Endometrial microvascular endothelial cells (primary cell): ENCODE measurements around the gene ATP10A. TPM values are rescaled to one million over a fixed set of nuclear protein-coding genes. Genes with fewer than 3 reads are reported as not detected.
"Not testable (repeated sequence)": the region's sequence is repeated elsewhere in the genome, so short reads cannot be mapped to it uniquely, and the experiment has no call there.

Experiments used
- in situ Hi-C: cut with HindIII; loops from 2 replicates; pipeline ENCODE4 v1.10.0; 2017; ENCODE audit warnings: low sequenced_read_pairs, low pct_unique_long_range_greater_than_20kb; ENCODE audit errors: inconsistent ontology term
- total RNA-seq: library from RNA; depleted of rRNA; stranded (reverse); fragments of >200 nt; gene quantifications from one replicate; pipeline ENCODE4 v1.2.3, GENCODE V29; 2015; ENCODE audit errors: inconsistent ontology term

The ATP10A gene
- total RNA-seq, 1 donor from 2014 or later: 0.09 TPM

DNA sequence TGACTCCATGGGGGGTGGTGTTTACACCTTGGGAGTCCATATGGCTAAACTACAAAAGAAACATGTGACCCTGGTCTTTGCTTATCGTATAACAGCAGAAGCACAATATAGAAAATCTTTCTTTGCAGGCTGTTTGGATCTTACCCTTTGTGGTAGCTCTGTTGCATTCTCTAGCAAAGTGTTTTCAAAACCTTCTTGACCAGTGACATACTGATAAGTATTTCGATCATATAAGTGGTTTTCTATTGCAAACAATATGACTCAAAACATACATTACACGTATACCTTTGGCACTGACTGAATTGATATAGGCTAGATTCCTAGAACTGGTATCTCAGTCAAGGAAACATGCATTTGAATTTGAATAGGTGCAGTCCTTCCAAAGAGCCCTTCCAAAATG lies 24.7 kb upstream of the ATP10A start:
- in situ Hi-C loops: no loop called here

DNA sequence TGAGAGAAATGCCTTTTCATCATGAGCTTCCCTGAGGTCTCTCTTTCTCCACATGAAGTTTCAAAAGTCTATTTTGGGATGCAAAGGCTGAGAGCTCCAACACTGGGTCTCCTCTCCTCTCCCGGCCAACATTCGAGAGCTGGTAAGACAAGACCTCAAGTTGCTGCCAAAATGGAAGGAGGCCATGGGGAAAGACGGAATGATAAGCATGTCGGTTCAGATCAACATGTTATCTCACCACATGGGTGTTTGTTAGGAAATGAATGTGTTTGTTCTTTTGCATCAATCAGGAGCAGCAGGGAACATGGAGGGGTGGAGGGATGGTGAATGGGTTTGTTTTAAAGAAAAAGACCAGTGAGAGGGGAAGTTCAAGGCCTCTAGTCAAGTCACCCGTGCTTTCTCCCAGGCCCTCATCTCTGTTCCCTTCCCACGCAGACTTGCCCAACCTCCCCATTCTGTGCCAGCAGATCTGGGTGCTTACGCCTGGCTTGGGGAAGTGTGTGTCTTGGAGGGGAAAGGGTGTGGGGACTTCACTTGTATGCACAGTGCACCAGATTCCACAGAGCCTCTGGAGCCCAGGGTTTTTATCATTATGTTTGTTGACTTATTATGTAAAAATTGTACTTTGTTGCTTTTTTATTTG lies 23.5 kb upstream of the ATP10A start:
- in situ Hi-C loops: no loop called here

DNA sequence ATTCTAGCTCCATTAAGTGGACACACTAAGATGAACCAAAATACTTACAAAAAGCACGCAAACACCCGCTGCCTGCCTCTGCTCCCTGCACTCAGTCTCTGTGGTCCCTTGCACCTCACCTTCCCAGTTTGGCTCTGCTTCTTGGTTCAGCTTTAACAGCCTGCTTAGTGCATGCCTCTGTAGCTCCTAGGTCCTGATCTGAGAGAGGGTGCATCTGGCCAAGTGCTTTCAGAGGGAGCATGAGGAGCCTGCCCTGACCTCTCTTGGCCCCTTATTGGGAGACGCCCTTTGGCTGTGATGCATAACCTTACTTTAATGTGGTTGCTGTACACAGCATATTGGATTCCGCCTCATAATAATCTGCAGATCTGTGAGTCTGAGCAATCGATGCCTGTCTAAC lies 21.2 kb upstream of the ATP10A start:
- in situ Hi-C loops: no loop called here

DNA sequence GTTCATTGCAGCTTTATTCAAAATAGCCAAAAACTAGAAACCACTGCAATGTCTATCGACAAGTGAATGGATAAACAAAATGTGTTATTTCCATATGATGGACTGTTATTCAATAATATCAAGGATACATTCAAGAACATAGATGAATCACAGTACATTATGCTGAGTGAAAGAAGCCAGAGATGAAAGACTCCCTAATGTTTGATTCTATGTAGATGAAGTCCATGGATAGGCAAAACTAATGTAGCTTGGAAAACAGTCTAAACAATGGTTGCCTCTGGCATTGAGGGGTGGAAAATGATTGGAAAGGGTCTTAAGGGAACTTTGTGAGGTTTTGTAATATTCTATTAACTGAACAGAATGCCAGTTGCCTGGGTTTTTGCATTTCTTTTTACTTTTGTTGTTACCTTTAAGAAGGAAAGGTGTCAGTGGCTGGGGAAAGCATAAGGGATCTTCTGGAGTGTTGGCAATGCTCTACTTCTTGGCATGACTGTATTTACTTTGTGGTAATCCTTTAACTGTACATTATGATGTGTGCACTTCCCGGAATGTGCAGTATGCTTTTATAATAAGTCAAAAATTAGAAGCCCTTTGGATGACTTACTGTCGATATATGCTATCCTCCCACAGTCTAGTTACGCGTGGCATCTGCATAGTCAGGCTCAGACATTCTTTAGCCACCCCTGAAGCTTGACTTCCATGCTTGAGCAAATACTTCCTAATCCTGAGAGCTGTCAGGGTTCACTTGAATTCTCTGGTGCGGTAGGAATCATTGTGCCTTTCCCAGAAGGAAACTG lies 20.5 kb upstream of the ATP10A start:
- in situ Hi-C loops: no loop called here

DNA sequence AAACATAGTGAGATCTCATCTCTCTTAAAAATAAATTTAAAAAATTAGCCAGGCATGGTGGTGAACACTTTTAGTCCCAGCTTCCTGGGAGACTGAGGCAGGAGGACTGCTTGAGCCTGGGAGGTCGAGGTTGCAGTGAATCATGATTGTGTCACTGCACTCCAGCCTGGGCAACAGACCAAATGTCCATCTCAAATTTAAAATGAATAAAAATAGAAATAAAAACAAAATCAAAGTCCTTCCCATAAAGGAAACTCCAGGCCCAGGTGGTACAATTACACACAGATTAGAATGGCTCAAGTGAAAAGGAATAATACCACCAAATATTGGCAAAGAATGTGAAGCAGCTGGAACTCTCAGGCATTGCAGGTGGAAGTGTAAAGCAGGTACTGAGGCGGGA lies 19.3 kb upstream of the ATP10A start:
- in situ Hi-C loops: no loop called here

DNA sequence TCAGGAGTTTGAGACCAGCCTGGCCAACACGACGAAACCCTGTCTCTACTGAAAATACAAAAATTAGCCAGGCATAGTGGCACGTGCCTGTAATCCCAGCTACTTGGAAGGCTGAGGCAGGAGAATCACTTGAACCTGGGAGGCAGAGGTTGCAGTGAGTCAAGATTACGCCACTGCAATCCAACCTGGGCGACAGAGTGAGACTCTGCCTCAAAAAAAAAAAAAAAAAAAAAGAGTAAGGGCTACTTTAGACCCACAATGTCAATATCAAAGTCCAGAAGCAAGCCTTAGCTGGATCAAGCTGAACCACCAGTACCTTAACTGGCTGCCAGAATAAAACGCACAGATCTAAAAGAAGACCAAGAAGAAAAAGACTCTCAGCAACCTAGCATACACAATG lies 17.8 kb upstream of the ATP10A start:
- in situ Hi-C loops: not testable (repeated sequence)

DNA sequence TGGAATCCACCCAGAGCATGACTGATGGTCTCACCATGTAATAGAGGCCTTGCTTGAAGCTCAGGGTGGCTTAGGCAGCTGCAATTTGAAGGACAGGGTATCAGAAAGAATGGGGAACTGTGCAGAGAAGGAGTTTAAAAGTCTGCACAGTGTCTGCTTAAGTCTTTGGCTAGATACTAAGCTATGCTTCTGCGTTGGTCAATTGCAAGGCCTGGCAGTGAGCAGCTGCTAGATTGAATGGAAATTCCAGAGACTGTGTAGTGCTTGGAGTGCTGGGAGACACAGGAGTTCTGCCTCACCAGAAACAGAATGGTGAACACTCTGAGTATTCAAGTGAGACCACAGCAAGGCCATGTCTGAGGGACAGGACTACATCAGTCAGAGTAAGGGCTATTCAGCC lies 17.3 kb upstream of the ATP10A start:
- in situ Hi-C loops: no loop called here

DNA sequence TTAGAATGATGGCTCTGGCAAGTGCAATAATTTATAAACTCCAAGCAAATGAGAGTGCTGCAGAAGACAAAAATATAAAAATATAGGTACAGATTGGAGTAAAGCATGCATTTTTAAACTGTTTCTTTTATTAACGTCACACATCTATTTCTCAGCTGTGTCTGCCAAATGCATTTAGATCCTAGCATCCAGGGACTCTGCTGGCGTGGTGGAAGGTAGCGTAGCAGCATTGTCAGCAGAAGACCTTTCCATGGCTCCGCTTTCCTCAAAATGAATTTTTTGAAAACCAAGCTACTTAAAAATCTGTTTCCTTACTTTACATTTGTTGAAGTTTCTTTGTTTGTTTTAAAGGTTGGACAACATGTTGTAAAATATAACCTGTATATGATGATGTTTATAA lies 16.3 kb upstream of the ATP10A start:
- in situ Hi-C loops: no loop called here

DNA sequence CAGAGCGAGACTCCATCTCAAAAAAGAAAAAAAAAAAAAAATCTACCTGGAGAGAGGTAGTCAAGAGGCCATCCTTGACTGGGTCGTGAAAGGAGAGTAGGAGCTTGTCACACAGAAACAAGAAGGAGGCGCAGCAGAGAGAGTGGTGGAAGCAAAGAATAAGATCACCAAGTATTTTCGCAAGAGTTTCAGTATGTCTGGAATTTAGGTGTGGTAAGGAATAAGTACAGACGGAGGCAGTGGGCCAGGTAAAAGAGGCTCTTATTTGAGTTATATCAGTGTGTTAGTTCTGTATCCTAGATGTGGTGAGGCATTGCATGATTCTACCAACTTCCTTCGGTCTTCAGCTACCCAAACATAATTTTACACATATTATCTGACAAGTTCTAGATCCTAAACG lies 14.6 kb upstream of the ATP10A start:
- in situ Hi-C loops: no loop called here

DNA sequence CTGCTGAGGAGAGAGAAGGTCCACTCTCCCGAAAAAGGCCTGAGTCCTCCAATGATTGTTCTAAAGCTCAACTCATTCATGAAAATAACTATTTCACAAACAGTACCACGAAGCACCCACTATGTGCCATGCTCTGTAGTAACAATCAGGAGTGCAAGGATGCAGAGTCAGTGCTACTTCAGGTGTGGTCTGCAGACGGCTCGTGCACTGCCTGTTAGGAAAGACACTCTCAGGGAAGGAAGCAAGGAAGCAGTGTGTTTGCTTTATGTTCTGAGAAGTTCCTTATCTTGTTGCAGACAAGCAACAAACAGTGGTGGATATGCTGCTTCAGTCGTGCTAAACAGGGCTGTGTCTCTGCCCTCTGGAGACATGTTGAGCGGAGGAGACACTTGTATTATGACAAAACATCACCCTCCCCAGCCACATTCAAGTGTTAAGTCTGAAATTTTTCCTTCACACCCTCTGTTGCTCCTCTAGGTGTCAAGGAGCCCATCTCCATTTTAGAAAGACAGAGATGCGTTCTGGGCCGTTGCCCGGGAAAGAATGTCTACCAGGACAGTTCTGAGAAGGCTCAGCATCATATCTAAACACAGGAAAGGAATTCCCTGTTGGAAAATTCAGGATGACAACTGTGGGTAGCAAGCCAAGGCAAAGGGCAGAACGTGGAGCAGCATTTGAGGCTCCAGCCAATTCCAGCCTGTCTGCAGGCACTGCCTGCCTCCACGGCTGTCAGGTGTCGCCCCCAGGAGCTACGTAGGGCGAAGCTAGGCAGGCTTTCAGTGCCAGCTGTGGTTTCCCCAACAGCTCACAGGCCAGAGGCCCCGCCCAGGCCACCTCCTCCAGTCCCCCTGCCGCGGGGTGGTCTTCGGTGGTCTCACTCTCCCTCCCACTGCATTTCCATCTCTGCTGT lies 13.4 kb upstream of the ATP10A start:
- in situ Hi-C loops: no loop called here

DNA sequence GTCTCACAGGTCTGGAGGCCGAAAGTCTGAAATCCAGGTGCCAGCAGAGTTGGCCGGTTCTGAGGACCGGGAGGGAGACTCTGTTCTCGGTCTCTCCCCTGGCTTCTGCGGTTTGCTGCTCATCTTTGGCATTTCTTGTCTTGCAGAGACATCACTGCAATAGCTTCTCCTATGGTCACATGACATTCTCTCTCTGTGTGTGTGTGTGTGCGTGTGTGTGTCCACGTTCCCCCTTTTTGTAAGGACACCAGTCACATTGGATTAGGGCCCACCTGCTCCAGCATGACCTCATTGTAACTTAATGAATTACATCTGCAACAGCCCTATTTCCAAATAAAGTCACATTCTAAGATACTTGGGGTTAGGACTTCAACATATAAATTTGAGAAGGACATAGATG lies 12.4 kb upstream of the ATP10A start:
- in situ Hi-C loops: no loop called here

DNA sequence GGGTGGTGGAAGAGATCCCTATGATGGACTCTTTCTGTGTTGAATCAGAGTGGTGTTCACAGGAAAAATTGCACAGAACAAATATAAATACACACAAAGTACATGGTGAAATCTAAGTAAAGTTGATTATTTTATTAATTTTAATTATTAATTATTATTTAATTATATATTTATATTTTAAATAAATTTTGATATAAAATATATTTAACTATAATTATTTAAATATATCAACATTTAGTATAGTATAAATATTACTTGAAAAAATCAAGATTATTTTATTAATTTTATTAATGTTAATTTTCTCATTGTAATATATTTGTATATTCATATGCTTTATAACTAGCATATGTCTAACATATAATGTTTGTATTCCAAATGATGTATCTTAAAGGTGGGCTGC lies 11.3 kb upstream of the ATP10A start:
- in situ Hi-C loops: no loop called here

DNA sequence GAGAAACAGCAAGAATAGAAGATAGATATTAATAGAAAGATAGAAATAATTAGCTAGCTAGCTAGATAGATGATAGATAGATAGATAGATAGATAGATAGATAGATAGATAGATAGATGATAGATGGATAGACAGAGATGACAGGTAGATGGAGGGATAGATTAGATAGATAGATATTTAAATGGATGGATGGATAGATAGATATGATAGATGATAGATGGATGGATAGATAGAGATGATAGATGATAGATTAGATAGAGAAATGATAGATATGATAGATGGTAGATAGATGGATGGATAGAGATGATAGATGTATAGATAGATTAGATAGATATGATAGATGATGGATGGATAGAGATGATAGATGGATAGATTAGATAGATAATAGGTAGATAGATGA lies 8.3 kb upstream of the ATP10A start:
- in situ Hi-C loops: no loop called here

DNA sequence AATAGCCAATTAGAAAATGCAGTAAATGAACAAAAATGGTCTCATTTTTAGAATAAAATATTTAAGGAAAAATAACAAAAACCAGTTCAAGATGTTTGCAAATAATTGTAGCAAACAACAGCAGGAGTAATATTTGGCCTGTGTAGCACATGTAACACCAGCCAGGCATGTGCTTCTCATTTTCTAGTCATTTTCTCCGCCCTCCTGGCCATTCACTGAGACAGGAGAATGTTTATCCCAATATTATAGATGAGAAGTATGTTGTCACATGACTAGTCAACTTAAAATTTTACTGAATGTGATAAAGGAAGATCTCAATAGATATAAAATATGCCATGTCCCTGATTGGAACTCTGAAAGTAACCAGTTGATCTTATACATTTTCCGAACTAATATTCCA lies 7.8 kb upstream of the ATP10A start:
- in situ Hi-C loops: no loop called here

DNA sequence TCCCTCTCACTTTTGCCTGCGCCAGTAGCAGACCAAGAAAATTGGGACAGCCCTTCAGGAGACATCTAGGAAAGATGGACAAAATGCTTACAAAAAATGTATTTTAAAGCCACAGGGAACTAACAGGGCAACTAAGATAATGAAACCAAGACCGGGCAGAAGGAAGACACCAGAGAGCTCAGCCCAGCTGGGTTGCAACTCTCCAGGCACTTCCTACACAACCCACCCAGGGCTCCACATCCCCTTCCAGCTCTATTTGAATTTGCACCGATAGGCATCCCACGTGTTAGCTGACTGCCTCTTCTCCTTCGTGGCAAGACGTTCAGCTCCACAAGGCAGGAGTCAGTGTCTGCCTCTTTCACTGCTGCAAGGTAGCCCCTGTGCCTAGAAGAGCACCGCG lies 6.6 kb upstream of the ATP10A start:
- in situ Hi-C loops: no loop called here

DNA sequence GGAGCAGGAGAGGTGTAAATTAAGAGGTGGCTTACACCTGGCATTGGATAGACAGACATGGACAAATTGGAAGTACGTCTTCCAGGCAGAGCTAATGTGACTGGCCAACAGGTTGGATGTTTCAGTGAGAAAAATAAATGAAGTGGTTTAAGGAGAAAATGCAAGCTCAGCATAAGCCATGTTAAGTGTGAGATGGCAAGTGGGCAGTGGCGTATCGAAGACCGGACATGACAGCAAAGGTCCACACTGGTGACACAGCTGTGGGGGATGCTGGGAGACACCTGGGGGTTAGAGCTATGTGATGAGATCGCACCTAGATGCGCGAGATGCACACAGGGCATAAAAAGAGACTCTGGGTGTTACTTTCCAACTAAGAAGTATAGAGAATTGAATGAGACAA lies 3.7 kb upstream of the ATP10A start:
- in situ Hi-C loops: no loop called here

DNA sequence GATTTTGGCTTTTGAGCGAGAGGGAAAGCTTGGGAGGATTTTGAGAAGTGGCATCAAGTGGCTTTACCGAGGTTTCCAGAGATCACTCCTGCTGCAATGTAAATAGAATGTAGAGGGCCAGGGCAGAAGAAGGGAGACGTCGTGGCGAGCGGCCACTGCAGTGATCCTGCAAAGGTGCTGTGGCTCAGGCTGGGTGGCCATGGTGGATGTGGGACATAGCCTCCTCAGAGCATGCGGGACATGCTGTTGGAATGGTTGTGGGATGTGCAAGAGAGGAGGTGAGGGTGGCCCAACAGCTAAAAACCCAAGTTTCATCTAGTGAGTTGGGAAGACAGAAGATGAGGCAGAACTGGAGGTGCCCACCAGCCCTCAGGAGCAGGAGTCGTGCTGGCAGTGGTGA lies 3.1 kb upstream of the ATP10A start:
- in situ Hi-C loops: no loop called here

DNA sequence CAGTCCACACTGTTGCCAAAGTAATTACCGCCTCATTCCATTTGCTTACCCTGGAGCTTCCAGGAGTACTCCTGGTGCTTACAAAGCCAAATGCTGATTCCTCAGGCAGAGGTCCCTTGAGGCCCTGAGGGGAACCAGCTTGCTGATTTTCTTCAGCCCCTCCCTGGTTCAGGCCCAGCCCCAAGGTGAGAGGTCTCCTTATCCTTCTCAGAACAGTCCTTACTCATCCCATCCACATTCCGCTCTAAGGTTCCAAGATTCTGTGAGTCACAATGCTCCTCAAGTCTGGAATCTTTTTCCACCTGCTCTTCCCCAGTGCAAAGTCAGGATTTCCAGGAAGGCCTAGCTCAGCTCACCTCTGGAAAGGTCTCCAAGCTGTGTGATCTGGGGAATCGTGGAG lies 1.8 kb upstream of the ATP10A start:
- in situ Hi-C loops: no loop called here

DNA sequence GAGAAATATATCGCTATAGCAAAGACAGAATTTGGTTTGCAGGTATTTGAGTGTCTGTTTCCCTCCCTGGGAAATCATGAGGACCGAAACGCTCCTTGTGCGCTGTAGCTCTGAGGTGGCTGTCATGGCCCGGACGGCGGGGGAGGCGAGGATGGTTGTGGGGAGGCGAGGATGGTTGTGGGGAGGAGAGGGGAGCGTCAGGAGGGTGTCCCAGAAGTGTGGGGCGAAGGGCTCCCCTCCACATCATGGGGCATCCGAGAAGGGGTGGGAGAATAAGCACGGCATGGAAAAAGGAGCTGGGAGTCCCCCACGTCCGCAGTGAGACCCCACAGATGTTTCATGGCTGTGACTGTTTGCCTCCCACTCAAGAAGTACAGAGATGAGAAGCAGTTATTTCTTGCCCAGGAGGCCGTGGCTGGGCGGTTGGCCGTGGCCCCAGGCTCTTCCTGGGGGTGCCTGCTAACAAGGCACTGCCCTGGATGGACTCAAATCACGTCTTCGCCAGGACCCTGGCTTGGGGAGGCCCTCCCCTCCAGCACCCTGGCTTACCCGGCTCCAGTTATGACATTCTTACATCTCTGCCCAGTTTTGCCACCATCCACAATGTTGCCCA lies 947 bp upstream of the ATP10A start:
- in situ Hi-C loops: no loop called here
